ENCODE measurements around the gene ITGB7.

GRCh38 chr12:53193985-53194716, 12.9 kb downstream of the ITGB7 start:
- TF ChIP-seq TCF7L2 (IDR thresholded peaks at IDR 0.05; ENCODE audit: borderline replicate concordance, low read depth, low read length) (no peak), CTCF (tag by site-specific recombination; IDR thresholded peaks at IDR 0.05) (no peak), REST (tag by site-specific recombination; IDR thresholded peaks at IDR 0.05) (no peak)
